ENCODE data around the gene DOCK3. TPM values are rescaled to one million over a fixed set of nuclear protein-coding genes. Genes with fewer than 3 reads are reported as not detected.
"Not testable (repeated sequence)": the region's sequence is repeated elsewhere in the genome, so short reads cannot be mapped to it uniquely, and the experiment has no call there.

Gene DOCK3
- total RNA-seq, 2 experiments from 2014 or later, result 1.00 to 1.1 TPM

- Mint-ChIP-seq H3K4me3 (peak overlapping the region; percentile 100), H3K27ac (peak overlapping the region; percentile 21), H3K36me3 (ENCODE audit: low read depth) (peaks cover 46% of the 10 kb centered on the region), H3K4me1 (peaks cover 64% of the 10 kb centered on the region)
- H3K27me3 Mint-ChIP-seq, POLR2A ChIA-PET, H3K9me3 Mint-ChIP-seq, DNase-seq: not testable (repeated sequence)
- CTCF ChIA-PET, result interaction anchor here (1.0 to 1.3 kb wide), 4 partner anchors 8 to 294 kb away, joined by 3 to 5 read pairs (median 3); no protein-coding TSS in a partner anchor
Observed at GRCh38 chr3:51387281-51387680, 712.6 kb downstream of the DOCK3 start.

DNA sequence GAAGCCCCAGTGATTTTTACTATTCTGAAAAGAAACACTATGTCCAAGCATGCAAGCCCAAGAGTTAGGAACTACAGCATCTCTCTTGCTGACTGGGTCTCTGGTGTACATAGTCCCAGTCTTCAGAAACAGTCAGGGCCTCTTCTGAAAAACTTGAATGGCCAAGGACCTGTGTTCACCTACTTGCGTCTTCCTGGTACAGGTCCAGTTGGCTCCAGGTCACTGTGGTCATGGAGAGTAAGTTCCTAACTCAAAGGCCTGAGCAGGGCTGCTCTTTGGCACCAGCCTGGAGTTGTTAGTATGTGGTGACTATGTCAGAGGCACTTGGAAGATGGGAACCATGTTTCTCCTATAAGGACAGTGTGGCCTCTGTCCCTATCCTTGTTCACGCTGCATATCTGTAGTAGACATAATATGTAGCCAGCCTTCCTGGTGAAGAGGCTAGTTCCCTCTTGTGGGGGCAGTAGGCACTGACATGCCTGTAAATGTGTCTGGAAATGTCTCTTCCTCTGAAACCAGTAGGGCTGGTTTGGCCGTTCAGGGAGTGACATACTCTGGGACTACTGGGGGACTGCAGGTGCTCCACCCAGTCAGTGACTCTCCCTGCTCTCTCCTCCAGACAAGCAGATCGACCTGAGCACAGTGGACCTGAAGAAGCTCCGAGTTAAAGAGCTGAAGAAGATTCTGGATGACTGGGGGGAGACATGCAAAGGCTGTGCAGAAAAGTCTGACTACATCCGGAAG is 713.7 kb downstream of the DOCK3 start:
- H3K4me3 Mint-ChIP-seq, result no peak overlapping the region
- DNase-seq, result no peak
- no peaks in the 10 kb centered on the region for H3K9me3 Mint-ChIP-seq
- H3K27ac Mint-ChIP-seq, result no peak overlapping the region
- CTCF ChIA-PET, result interaction anchor here (0.6 to 2.9 kb wide), 18 partner anchors 9 to 1448 kb away, joined by 3 to 18 read pairs (median 5); partner anchors contain the start of genes HEMK1, MAPKAPK3 and RBM6
- peaks cover 54% of the 10 kb centered on the region for H3K36me3 Mint-ChIP-seq (ENCODE audit: low read depth)
- H3K4me1 Mint-ChIP-seq, result peaks cover 70% of the 10 kb centered on the region
- POLR2A ChIA-PET, result no interaction called here
- H3K27me3 Mint-ChIP-seq, result no peaks in the 10 kb centered on the region

- Mint-ChIP-seq H3K36me3 (ENCODE audit: low read depth) (peaks cover 58% of the 10 kb centered on the region), H3K9me3 (no peaks in the 10 kb centered on the region), H3K27me3 (no peaks in the 10 kb centered on the region), H3K4me1 (peaks cover 75% of the 10 kb centered on the region), H3K27ac (peak overlapping the region; percentile 73), H3K4me3 (peak overlapping the region; percentile 16)
- ChIA-PET POLR2A (interaction anchor here (0.7 kb wide), 1 partner anchor 8 kb away, joined by 3 read pairs; no protein-coding TSS in a partner anchor), CTCF (interaction anchor here (0.6 to 2.9 kb wide), 31 partner anchors 9 to 1450 kb away, joined by 3 to 18 read pairs (median 4); partner anchors contain the start of genes C3orf18, DCAF1, HEMK1 and MAPKAPK3)
- DNase-seq, result peak; percentile 72
Observed at GRCh38 chr3:51389423-51390183, 714.9 kb downstream of the DOCK3 start.

- ChIA-PET POLR2A (interaction anchor here (0.7 kb wide), 1 partner anchor 9 kb away, joined by 3 read pairs; no protein-coding TSS in a partner anchor), CTCF (interaction anchor here (0.6 to 2.9 kb wide), 22 partner anchors 10 to 823 kb away, joined by 3 to 18 read pairs (median 4); partner anchors contain the start of genes C3orf18, DCAF1, HEMK1 and MAPKAPK3)
- DNase-seq, result no peak
- no peaks in the 10 kb centered on the region for H3K9me3 Mint-ChIP-seq
- peaks cover 81% of the 10 kb centered on the region for H3K4me1 Mint-ChIP-seq
- peaks cover 55% of the 10 kb centered on the region for H3K36me3 Mint-ChIP-seq (ENCODE audit: low read depth)
- peak overlapping the region; percentile 80 for H3K27ac Mint-ChIP-seq
- peak overlapping the region; percentile 67 for H3K4me3 Mint-ChIP-seq
- H3K27me3 Mint-ChIP-seq, result no peaks in the 10 kb centered on the region
Observed at GRCh38 chr3:51390246-51391074, 715.7 kb downstream of the DOCK3 start.

GRCh38 chr3:51391075-51391565 is 716.4 kb downstream of the DOCK3 start, which contains the start of gene RBM15B:
Gene RBM15B, plus strand, starts transcription at chr3:51391285. Its CDS starts 115 bp downstream, at chr3:51391400.
- Mint-ChIP-seq H3K4me1 (peaks cover 78% of the 10 kb centered on the region), H3K9me3 (no peaks in the 10 kb centered on the region), H3K27ac (peak within 1 kb of the TSS; percentile 93), H3K36me3 (ENCODE audit: low read depth) (peaks cover 49% of the 10 kb centered on the region), H3K4me3 (peak within 1 kb of the TSS; percentile 83), H3K27me3 (no peaks in the 10 kb centered on the region)
- POLR2A ChIA-PET, result no interaction called here
- CTCF ChIA-PET, result interaction anchor here (0.9 to 2.9 kb wide), 10 partner anchors 10 to 820 kb away, joined by 3 to 18 read pairs (median 4); partner anchors contain the start of genes DCAF1, HEMK1 and MAPKAPK3
- DNase-seq, result peak; percentile 97

- Mint-ChIP-seq H3K4me1 (peaks cover 77% of the 10 kb centered on the region), H3K27me3 (no peaks in the 10 kb centered on the region), H3K27ac (peak overlapping the region; percentile 93), H3K9me3 (no peaks in the 10 kb centered on the region), H3K4me3 (peak overlapping the region; percentile 83), H3K36me3 (ENCODE audit: low read depth) (peaks cover 49% of the 10 kb centered on the region)
- DNase-seq, result peak; percentile 54
- ChIA-PET POLR2A (no interaction called here), CTCF (interaction anchor here (0.9 to 1.5 kb wide), 5 partner anchors 9 to 43 kb away, joined by 3 to 4 read pairs (median 4); no protein-coding TSS in a partner anchor)
Observed at GRCh38 chr3:51391566-51392354, 717.0 kb downstream of the DOCK3 start.

DNA sequence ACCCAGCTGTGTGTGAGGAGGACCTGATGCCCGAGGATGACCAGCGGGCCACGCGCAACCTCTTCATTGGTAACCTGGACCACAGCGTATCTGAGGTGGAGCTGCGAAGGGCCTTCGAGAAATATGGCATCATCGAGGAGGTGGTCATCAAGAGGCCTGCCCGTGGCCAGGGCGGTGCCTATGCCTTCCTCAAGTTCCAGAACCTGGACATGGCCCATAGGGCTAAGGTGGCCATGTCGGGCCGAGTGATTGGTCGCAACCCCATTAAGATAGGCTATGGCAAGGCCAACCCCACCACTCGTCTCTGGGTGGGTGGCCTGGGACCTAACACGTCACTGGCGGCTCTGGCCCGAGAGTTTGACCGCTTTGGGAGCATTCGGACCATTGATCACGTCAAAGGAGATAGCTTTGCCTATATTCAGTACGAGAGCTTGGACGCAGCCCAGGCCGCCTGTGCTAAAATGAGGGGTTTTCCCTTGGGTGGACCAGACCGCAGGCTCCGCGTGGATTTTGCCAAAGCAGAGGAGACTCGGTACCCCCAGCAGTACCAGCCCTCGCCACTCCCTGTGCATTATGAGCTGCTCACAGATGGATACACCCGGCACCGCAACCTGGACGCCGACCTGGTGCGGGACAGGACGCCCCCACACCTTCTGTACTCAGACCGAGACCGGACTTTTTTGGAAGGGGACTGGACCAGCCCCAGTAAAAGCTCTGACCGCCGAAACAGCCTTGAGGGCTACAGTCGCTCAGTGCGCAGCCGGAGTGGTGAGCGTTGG is 717.8 kb downstream of the DOCK3 start:
- Mint-ChIP-seq H3K9me3 (no peaks in the 10 kb centered on the region), H3K4me3 (peak overlapping the region; percentile 83), H3K27me3 (no peaks in the 10 kb centered on the region), H3K36me3 (ENCODE audit: low read depth) (peaks cover 51% of the 10 kb centered on the region), H3K4me1 (peaks cover 74% of the 10 kb centered on the region), H3K27ac (peak overlapping the region; percentile 93)
- DNase-seq, result no peak
- ChIA-PET CTCF (interaction anchor here (0.9 to 1.5 kb wide), 4 partner anchors 13 to 776 kb away, joined by 3 to 7 read pairs (median 4); no protein-coding TSS in a partner anchor), POLR2A (no interaction called here)

GRCh38 chr3:51393134-51393495 is 718.4 kb downstream of the DOCK3 start:
- ChIA-PET CTCF (interaction anchor here (0.6 to 1.5 kb wide), 2 partner anchors 101 to 777 kb away, joined by 4 to 7 read pairs; no protein-coding TSS in a partner anchor), POLR2A (no interaction called here)
- Mint-ChIP-seq H3K4me1 (peaks cover 68% of the 10 kb centered on the region), H3K4me3 (peak overlapping the region; percentile 83), H3K27ac (peak overlapping the region; percentile 36), H3K9me3 (no peaks in the 10 kb centered on the region), H3K36me3 (ENCODE audit: low read depth) (peaks cover 45% of the 10 kb centered on the region), H3K27me3 (no peaks in the 10 kb centered on the region)
- no peak for DNase-seq

DNA sequence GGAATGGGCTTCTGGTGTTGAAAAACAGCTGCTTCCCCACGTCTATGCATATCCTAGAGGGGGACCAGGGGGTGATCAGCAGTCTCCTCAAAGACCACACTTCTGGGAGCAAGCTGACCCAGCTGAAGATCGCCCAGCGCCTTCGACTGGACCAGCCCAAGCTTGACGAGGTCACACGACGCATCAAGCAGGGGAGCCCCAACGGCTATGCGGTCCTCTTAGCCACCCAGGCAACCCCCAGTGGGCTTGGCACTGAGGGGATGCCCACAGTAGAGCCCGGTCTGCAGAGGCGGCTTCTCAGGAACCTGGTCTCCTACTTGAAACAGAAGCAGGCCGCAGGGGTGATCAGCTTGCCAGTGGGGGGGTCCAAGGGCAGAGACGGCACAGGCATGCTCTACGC is 718.8 kb downstream of the DOCK3 start:
- POLR2A ChIA-PET, result no interaction called here
- CTCF ChIA-PET, result interaction anchor here (0.6 to 1.5 kb wide), 2 partner anchors 100 to 777 kb away, joined by 4 to 7 read pairs; no protein-coding TSS in a partner anchor
- H3K4me1 Mint-ChIP-seq, result peaks cover 65% of the 10 kb centered on the region
- H3K4me3 Mint-ChIP-seq, result no peak overlapping the region
- DNase-seq, result no peak
- H3K9me3 Mint-ChIP-seq, result no peaks in the 10 kb centered on the region
- H3K27ac Mint-ChIP-seq, result no peak overlapping the region
- H3K36me3 Mint-ChIP-seq (ENCODE audit: low read depth), result peaks cover 45% of the 10 kb centered on the region
- H3K27me3 Mint-ChIP-seq, result no peaks in the 10 kb centered on the region

DNA sequence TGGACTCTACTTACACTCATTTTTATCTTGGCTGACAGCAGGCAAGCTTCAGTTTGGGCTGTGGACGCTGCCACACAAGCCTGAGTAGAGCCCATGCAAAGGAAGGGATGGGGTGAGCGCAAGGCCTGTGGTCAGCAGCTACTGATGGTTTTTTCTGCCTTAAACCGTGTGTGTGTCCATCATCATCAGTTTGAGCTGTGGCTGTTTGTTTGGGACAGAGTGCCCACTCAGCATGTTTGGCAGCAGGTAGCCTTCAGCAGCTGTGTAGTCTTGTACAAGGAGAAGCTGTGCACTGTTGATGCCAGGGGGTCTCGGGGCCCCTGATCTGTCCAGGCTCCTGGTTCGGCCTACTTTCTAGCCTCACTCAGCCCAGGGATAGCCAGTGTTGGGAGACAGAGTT is 719.8 kb downstream of the DOCK3 start:
- ChIA-PET CTCF (interaction anchor here (1.1 to 1.5 kb wide), 2 partner anchors 233 to 778 kb away, joined by 3 to 7 read pairs; no protein-coding TSS in a partner anchor), POLR2A (no interaction called here)
- H3K36me3 Mint-ChIP-seq (ENCODE audit: low read depth), result peaks cover 37% of the 10 kb centered on the region
- no peaks in the 10 kb centered on the region for H3K27me3 Mint-ChIP-seq
- DNase-seq, result no peak
- H3K4me3 Mint-ChIP-seq, result peak overlapping the region; percentile 45
- no peak overlapping the region for H3K27ac Mint-ChIP-seq
- H3K9me3 Mint-ChIP-seq, result no peaks in the 10 kb centered on the region
- H3K4me1 Mint-ChIP-seq, result peaks cover 57% of the 10 kb centered on the region
